GM21390 (cell line): ENCODE data around the gene SLC5A2.
"Not testable (repeated sequence)": the region's sequence is repeated elsewhere in the genome, so short reads cannot be mapped to it uniquely, and the experiment has no call there.

Experiments
- ATAC-seq: cut with Tn5 transposase; IDR thresholded peaks from one replicate; pipeline ENCODE4 v1.9.1; 2021; ENCODE audit not compliant: unreplicated experiment

SLC5A2 gene

GRCh38 chr16:31525113-31525512 is 42.2 kb downstream of the SLC5A2 start:
- no peak for ATAC-seq

- no peak for ATAC-seq
Observed at GRCh38 chr16:31527734-31528274, 44.9 kb downstream of the SLC5A2 start, which contains the start of gene AHSP. Gene AHSP (plus strand): TSS chr16:31527900. CDS start chr16:31528140, 240 bp downstream.

GRCh38 chr16:31528523-31529107 is 45.7 kb downstream of the SLC5A2 start:
- no peak for ATAC-seq

GRCh38 chr16:31529108-31529936 is 46.4 kb downstream of the SLC5A2 start:
- ATAC-seq = no peak

- ATAC-seq = no peak
Observed at GRCh38 chr16:31529937-31530312, 47.0 kb downstream of the SLC5A2 start.

- ATAC-seq = no peak
Observed at GRCh38 chr16:31530405-31530804, 47.5 kb downstream of the SLC5A2 start.

GRCh38 chr16:31531096-31531495 is 48.2 kb downstream of the SLC5A2 start:
- no peak for ATAC-seq

GRCh38 chr16:31532120-31532519 is 49.2 kb downstream of the SLC5A2 start:
- ATAC-seq = no peak

GRCh38 chr16:31532896-31533295 is 50.0 kb downstream of the SLC5A2 start:
- ATAC-seq = no peak

GRCh38 chr16:31535737-31536136 is 52.8 kb downstream of the SLC5A2 start:
- no peak for ATAC-seq

- no peak for ATAC-seq
Observed at GRCh38 chr16:31536804-31537361, 54.0 kb downstream of the SLC5A2 start.

GRCh38 chr16:31537362-31538242 is 54.7 kb downstream of the SLC5A2 start:
- ATAC-seq = no peak

- not testable (repeated sequence) for ATAC-seq
Observed at GRCh38 chr16:31538243-31538598, 55.3 kb downstream of the SLC5A2 start.

- not testable (repeated sequence) for ATAC-seq
Observed at GRCh38 chr16:31539762-31540161, 56.8 kb downstream of the SLC5A2 start.
